ENCODE results near the gene QARS1. TPM values are rescaled to one million over a fixed set of nuclear protein-coding genes. Genes with fewer than 3 reads are reported as not detected.

QARS1 gene
- total and polyA plus RNA-seq, 10 of the 15 experiments (the other 5 are each of a cell fraction or from before 2014, with no cell fraction given) = 168 to 476 (median 318) TPM

DNA sequence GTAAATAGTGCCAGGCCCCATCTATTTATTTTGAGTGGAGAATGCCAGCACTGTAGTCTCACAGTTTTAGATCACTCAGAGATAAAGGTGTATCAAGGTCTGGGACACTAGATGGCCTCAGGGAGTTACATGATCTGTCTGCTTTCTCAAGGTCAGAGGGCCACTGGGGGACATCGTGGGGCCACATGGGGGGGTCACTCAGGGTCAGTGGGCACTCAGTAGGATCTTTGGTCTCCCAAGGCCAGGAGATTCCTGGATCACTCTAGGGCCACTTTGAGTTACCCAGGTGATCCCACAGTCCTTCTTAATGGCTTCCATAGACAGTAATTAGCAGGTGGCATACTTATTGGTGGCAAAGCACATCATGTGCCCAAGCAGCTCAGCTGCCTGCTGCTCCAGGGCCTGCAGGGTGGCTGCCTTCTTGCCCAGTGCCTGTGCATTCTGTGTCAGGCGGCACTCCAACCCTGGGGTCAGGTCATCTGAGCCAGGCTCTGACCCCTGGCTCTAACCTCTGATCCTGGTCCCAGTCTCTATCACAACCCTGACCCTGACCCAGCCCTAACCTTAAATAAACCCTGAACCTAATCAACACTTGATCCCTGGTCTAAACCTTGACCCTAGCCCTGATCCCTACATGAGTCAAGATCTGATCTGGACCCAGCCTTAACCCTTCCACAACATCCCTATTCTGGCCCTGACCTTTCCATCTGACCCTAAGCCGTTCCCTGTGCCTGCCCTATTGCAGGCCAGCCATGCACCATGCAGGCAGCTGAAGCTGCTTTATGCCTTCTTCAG lies 30.1 kb upstream of the QARS1 start:
- H3K9me3 ChIP-seq (replicated peaks; ENCODE audit: control insufficient read depth, insufficient read depth, low read length) = no peaks in the 10 kb centered on the region
- DNase-seq (ENCODE audit: low read depth, low spot score) (no peak), ATAC-seq (no peak; the same call in 1 of the 3 replicates), FAIRE-seq (no peak)
- no peak overlapping the region for H3K4me3 ChIP-seq
- no peaks in the 10 kb centered on the region for H4K20me1 ChIP-seq (ENCODE audit: control insufficient read depth, insufficient read depth)
- peaks cover 3 to 4% of the 10 kb centered on the region in 2 experiments; a peak in 2 of 4 replicates for H3K27me3 ChIP-seq (replicated peaks in 1 of 2; ENCODE audit: control insufficient read depth in 2 of 2, insufficient read depth in 2 of 2, low read length in 1 of 2)
- in situ Hi-C loops (cut with MboI) (no loop called here), intact Hi-C loops (cut with micrococcal nuclease; ENCODE audit: unreplicated experiment) (no loop called here)
- H3K9ac ChIP-seq (ENCODE audit: control insufficient read depth, insufficient read depth, low read length) = no peak overlapping the region
- no peak overlapping the region for H3K4me2 ChIP-seq (ENCODE audit: control insufficient read depth, insufficient read depth)
- BruUV-seq (replicated peaks) = no TSS peak
- no peaks in the 10 kb centered on the region for H3K36me3 ChIP-seq (ENCODE audit: control insufficient read depth in 2 of 2, insufficient read depth in 2 of 2, low read length in 1 of 2)
- WGBS (ENCODE audit: insufficient coverage, insufficient replicate concordance, low lambda C conversion rate, missing lambda C conversion rate) = 19% methylated on average over 3 of the region's 3 CpGs
- POLR2A ChIA-PET = no interaction called here
- H3K79me2 ChIP-seq (ENCODE audit: control insufficient read depth, insufficient read depth, low read length) = no peaks in the 10 kb centered on the region
- no peaks in the 10 kb centered on the region for H3K4me1 ChIP-seq (ENCODE audit: control insufficient read depth, insufficient read depth, low read length)
- no peak overlapping the region for H2AFZ ChIP-seq (ENCODE audit: control insufficient read depth, low read depth, low read length)
- SMC1A ChIA-PET (ENCODE audit: uncharacterized antibody, unreplicated experiment) = no interaction called here
- CTCF ChIA-PET = no interaction called here
- H3K27ac ChIP-seq (ENCODE audit: control insufficient read depth, insufficient read depth) = no peak overlapping the region
- RAD21 ChIA-PET (ENCODE audit: unreplicated experiment) = no interaction called here
- TF ChIP-seq, protein P1, sequence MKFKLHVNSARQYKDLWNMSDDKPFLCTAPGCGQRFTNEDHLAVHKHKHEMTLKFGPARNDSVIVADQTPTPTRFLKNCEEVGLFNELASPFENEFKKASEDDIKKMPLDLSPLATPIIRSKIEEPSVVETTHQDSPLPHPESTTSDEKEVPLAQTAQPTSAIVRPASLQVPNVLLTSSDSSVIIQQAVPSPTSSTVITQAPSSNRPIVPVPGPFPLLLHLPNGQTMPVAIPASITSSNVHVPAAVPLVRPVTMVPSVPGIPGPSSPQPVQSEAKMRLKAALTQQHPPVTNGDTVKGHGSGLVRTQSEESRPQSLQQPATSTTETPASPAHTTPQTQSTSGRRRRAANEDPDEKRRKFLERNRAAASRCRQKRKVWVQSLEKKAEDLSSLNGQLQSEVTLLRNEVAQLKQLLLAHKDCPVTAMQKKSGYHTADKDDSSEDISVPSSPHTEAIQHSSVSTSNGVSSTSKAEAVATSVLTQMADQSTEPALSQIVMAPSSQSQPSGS (IDR thresholded peaks at IDR 0.05; ENCODE audit: low read length) = no peak
- no peak for TF ChIP-seq WRNIP1 (IDR thresholded peaks at IDR 0.05; ENCODE audit: borderline replicate concordance, low read depth, low read length)
- TF ChIP-seq SMAD1 (IDR thresholded peaks at IDR 0.05; ENCODE audit: low read depth, partially characterized antibody) = no peak
- TF ChIP-seq, protein P2, sequence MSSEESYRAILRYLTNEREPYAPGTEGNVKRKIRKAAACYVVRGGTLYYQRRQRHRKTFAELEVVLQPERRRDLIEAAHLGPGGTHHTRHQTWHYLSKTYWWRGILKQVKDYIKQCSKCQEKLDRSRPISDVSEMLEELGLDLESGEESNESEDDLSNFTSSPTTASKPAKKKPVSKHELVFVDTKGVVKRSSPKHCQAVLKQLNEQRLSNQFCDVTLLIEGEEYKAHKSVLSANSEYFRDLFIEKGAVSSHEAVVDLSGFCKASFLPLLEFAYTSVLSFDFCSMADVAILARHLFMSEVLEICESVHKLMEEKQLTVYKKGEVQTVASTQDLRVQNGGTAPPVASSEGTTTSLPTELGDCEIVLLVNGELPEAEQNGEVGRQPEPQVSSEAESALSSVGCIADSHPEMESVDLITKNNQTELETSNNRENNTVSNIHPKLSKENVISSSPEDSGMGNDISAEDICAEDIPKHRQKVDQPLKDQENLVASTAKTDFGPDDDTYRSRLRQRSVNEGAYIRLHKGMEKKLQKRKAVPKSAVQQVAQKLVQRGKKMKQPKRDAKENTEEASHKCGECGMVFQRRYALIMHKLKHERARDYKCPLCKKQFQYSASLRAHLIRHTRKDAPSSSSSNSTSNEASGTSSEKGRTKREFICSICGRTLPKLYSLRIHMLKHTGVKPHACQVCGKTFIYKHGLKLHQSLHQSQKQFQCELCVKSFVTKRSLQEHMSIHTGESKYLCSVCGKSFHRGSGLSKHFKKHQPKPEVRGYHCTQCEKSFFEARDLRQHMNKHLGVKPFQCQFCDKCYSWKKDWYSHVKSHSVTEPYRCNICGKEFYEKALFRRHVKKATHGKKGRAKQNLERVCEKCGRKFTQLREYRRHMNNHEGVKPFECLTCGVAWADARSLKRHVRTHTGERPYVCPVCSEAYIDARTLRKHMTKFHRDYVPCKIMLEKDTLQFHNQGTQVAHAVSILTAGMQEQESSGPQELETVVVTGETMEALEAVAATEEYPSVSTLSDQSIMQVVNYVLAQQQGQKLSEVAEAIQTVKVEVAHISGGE (CRISPR knock-in tag; IDR thresholded peaks at IDR 0.05) = no peak
- no peak for TF ChIP-seq CHD2 (IDR thresholded peaks at IDR 0.05; ENCODE audit: borderline replicate concordance, low read depth, low read length)
- no peak for TF ChIP-seq MYB (IDR thresholded peaks at IDR 0.05; ENCODE audit: borderline replicate concordance, low read depth, low read length)
- no peak for TF ChIP-seq RCOR1 (conservative IDR thresholded peaks at IDR 0.05; ENCODE audit: low read depth, low read length)
- no peak for TF ChIP-seq CHD1 (IDR thresholded peaks at IDR 0.05; ENCODE audit: low read depth, low read length)
- TF ChIP-seq SUZ12 (IDR thresholded peaks at IDR 0.05; ENCODE audit: unreplicated experiment) = no peak
- no peak for TF ChIP-seq SREBF1 (IDR thresholded peaks at IDR 0.05; ENCODE audit: low read length)
- TF ChIP-seq ATF7 (IDR thresholded peaks at IDR 0.05; ENCODE audit: low read depth) = no peak
- TF ChIP-seq NRF1 (conservative IDR thresholded peaks at IDR 0.05; ENCODE audit: low read depth, low read length) = no peak
- TF ChIP-seq RBBP5 (conservative IDR thresholded peaks at IDR 0.05) = no peak
- TF ChIP-seq FOXK2 (IDR thresholded peaks at IDR 0.05) = no peak
- no peak for TF ChIP-seq NFYB (IDR thresholded peaks at IDR 0.05; ENCODE audit: insufficient read depth, low read depth, low read length)
- TF ChIP-seq PAX8 (IDR thresholded peaks at IDR 0.05) = no peak
- no peak for TF ChIP-seq IKZF1 (conservative IDR thresholded peaks at IDR 0.05)
- TF ChIP-seq BRCA1 (IDR thresholded peaks at IDR 0.05; ENCODE audit: low read depth, low read length) = no peak
